Bronchial epithelial cell (primary cell): ENCODE data around the gene RFLNA. TPM values are rescaled to one million over a fixed set of nuclear protein-coding genes. Genes with fewer than 3 reads are reported as not detected.

Experiments used
- DNase-seq: peaks from one replicate; pipeline ENCODE4 v3.0.0-alpha.2; 2010; ENCODE audit warnings: low read depth
- FAIRE-seq: peaks from 2 replicates; lab custom pipeline; 2011; peaks lifted over from hg19 to GRCh38; lab: Jason Lieb, UNC
- H3K27me3 ChIP-seq: 2 replicates; pipeline ENCODE4 v1.5.1; 2011; ENCODE audit warnings: low read length; ENCODE audit not compliant: control insufficient read depth, insufficient read depth
- H3K36me3 ChIP-seq: 2 replicates; pipeline ENCODE4 v1.5.1; 2011; ENCODE audit warnings: low read length; ENCODE audit not compliant: control insufficient read depth, insufficient read depth
- H3K4me3 ChIP-seq: 2 replicates; pipeline ENCODE4 v1.5.1; 2011; ENCODE audit warnings: mild to moderate bottlenecking, low read depth, low read length, control low read depth
- total RNA-seq: library from RNA; depleted of rRNA; stranded (reverse); fragments of >200 nt; gene quantifications from 2 replicates; pipeline ENCODE4 v1.2.1, GENCODE V29; 2014
- TF ChIP-seq, protein P1 (sequence below): IDR thresholded peaks from 2 replicates; pipeline ENCODE4 v1.5.1; 2011; ENCODE audit warnings: mild to moderate bottlenecking, moderate library complexity, low read length, control low read depth, inconsistent platforms; ENCODE audit not compliant: insufficient read depth, severe bottlenecking

RFLNA gene
- total RNA-seq, 1 donor from 2014 or later, result not detected

DNA sequence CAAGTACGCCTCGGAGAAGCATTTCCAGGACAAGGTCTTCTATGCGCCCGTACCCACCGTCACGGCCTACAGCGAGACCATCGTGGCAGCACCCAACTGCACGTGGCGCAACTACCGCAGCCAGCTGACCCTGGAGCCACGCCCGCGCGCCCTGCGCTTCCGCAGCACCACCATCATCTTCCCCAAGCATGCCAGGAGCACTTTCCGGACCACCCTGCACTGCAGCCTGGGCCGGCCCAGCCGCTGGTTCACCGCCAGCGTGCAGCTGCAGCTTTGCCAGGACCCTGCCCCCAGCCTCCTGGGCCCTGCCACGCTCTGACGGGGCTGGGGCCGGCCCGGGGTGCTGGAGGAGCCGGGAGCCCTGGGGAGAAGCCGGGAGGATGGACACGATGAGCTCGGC is 19.3 kb downstream of the RFLNA start:
- no peak for FAIRE-seq
- Histone ChIP-seq H3K36me3 (no peaks in the 10 kb centered on the region), H3K4me3 (no peak overlapping the region), H3K27me3 (peaks cover 10% of the 10 kb centered on the region)
- TF ChIP-seq, protein P1, sequence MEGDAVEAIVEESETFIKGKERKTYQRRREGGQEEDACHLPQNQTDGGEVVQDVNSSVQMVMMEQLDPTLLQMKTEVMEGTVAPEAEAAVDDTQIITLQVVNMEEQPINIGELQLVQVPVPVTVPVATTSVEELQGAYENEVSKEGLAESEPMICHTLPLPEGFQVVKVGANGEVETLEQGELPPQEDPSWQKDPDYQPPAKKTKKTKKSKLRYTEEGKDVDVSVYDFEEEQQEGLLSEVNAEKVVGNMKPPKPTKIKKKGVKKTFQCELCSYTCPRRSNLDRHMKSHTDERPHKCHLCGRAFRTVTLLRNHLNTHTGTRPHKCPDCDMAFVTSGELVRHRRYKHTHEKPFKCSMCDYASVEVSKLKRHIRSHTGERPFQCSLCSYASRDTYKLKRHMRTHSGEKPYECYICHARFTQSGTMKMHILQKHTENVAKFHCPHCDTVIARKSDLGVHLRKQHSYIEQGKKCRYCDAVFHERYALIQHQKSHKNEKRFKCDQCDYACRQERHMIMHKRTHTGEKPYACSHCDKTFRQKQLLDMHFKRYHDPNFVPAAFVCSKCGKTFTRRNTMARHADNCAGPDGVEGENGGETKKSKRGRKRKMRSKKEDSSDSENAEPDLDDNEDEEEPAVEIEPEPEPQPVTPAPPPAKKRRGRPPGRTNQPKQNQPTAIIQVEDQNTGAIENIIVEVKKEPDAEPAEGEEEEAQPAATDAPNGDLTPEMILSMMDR, result no peak
- no peak for DNase-seq

DNA sequence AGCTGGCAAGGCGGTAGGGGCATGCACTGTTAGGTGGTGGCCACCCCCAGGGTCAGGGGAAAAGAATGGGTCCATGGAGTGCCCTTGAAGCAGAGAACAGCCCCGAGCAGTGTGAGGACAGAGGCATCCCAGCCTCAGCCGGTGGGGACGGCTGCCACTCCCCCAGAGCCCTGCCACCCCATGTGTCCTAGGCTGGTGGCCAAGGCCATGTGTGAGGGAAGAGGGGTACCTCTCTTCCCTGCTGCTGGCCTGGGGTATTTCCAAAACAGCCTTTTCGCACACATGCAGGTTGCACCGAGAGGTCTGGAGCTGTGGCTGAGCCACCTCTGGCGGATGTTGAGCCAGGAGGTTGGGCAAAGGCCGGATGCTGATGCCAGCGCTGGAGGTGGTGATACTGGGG is 19.9 kb downstream of the RFLNA start:
- H3K4me3 ChIP-seq, result no peak overlapping the region
- FAIRE-seq, result no peak
- no peak for DNase-seq

DNA sequence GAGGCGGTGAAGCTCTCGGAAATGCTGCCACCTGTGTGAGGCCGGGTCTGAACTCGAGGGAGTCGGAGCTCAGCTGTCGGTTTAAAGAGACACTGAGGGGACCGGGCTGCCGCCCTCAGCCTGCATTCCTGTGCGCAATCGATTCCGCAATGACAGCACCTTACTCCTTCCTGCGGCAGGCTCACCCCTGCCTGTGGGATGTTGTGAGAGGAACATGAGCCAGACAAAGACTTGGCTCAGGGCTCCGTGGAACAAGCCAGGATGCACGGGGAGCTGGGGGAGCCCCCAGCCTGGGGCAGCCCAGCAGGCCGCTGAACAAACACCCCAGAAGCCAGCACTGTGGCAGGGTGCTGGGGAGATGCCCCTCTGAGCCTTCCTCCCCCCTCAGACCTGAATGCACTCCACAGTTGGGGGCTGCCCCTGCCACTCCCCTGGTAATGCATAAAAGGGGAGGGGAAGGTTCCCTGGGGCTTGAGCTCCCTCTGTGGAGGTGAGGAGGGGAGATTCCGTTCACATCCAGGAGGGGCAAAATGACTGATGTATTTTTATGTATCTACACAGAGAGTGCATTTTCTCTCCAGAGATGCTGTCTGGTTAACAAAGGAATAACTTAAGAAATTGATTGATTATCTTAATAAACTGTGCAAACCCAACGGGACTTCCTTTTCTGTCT is 20.6 kb downstream of the RFLNA start:
- Histone ChIP-seq H3K36me3 (no peaks in the 10 kb centered on the region), H3K27me3 (peaks cover 10% of the 10 kb centered on the region), H3K4me3 (no peak overlapping the region)
- FAIRE-seq, result no peak
- TF ChIP-seq, protein P1, result no peak
- no peak for DNase-seq

More for the DNA sequence above, 19.9 kb downstream of the RFLNA start:
- TF ChIP-seq, protein P1, result no peak
- Histone ChIP-seq H3K27me3 (peaks cover 10% of the 10 kb centered on the region), H3K36me3 (no peaks in the 10 kb centered on the region)

DNA sequence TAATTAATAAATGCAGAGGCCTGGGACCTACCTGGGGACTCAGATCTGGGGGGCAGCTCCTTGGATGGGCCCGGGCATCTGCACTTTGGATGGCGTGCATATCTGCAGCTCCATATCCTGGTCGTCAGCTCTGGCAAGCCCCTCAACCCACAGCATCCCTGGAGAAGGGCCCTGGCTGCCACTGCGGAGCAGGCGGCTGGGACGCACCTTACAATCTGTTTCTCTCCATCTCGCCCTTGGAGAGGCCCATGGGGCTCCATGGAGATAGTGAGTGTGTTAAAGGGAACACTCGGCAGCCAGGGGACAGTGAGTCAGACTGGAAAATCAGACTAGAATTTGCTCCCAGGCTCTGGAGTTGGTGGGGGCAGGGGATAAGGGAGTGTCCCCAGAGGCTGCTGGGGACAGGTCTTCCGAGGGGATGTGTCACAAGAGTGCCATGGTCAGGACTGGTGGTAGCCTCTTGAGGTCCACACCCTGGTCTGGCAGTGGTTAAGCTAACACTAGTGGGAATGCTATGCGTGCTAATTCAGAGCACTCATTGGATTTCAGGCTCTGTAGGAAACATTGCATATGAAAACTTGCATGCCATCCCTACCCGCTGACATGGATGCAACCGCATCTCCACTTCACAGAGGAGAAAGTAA is 21.5 kb downstream of the RFLNA start:
- TF ChIP-seq, protein P1, result no peak
- Histone ChIP-seq H3K36me3 (no peaks in the 10 kb centered on the region), H3K4me3 (no peak overlapping the region), H3K27me3 (peaks cover 10% of the 10 kb centered on the region)
- DNase-seq (no peak), FAIRE-seq (no peak)

DNA sequence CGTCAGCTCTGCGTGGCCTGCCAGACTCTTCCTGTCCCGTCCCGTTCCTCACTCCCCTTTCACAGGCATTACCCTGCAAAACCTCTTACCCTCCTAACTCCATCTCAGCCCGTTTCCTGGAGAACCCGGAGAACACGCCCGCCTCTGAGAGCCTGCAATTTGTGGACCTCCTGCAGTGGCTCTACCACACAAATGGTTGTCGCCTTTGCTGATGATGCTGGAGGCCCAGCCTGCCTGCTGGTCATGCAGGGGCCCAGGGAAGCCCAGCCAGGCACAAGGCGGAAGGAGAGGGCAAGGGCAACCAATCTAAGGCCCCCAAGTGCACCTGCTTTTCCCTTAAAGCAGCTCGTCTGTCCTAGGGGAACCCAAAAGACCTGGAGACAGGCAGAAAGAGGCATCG is 22.5 kb downstream of the RFLNA start:
- TF ChIP-seq, protein P1, result no peak
- H3K4me3 ChIP-seq, result no peak overlapping the region
- H3K36me3 ChIP-seq, result no peaks in the 10 kb centered on the region
- FAIRE-seq (no peak), DNase-seq (no peak)
- H3K27me3 ChIP-seq, result peaks cover 9% of the 10 kb centered on the region
